ENCODE data around the gene SOX6.

SOX6 gene

GRCh38 chr11:15985127-15985859, 371.1 kb downstream of the SOX6 start:
- Histone ChIP-seq H3F3A (ENCODE audit: low read depth) (no peaks in the 10 kb centered on the region), H3K4me3 (ENCODE audit: low read length, poor library complexity, severe bottlenecking) (no peak overlapping the region)

DNA sequence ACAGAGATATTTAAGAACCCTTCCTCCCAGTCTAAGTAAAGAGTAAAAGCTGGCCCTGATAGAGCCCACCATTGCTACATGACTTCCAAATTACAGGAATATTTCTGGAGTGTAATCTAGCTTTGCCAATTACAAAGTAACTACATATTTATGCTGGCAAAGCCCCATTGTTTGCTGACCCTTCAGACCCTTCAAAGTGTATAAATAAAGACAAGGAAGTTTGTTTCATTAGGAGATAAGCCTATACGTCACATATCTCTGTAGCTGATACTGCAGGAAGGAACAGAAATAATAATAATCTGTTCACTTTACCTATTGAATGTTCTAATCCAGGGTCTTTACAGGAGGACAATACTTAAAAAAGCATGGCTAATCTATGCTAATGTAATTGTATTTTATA, 375.1 kb downstream of the SOX6 start:
- no peak for TF ChIP-seq CTCF (conservative IDR thresholded peaks at IDR 0.05; ENCODE audit: low read length)
- no peak for TF ChIP-seq EZH2phosphoT487 (IDR thresholded peaks at IDR 0.05; ENCODE audit: borderline replicate concordance)
- H3K4me3 ChIP-seq (ENCODE audit: low read length, poor library complexity, severe bottlenecking): no peak overlapping the region

More at GRCh38 chr11:15985127-15985859, 371.1 kb downstream of the SOX6 start:
- H3K4me2 ChIP-seq (ENCODE audit: low read depth, low read length, poor library complexity, severe bottlenecking): no peak overlapping the region
- no peaks in the 10 kb centered on the region for H3K27me3 ChIP-seq (ENCODE audit: insufficient read depth, low read length, poor library complexity, severe bottlenecking)
- H3K4me1 ChIP-seq (ENCODE audit: insufficient read depth, low read length, poor library complexity, severe bottlenecking): no peaks in the 10 kb centered on the region
- H3K79me2 ChIP-seq (ENCODE audit: insufficient read depth, low read length): no peaks in the 10 kb centered on the region
- H2AFZ ChIP-seq (ENCODE audit: low read length): no peak overlapping the region
- TF ChIP-seq CTCF (conservative IDR thresholded peaks at IDR 0.05; ENCODE audit: low read length) (no peak), EZH2phosphoT487 (IDR thresholded peaks at IDR 0.05; ENCODE audit: borderline replicate concordance) (no peak)
- no peaks in the 10 kb centered on the region for H3K36me3 ChIP-seq (ENCODE audit: insufficient read depth, low read length)
- H3K9me3 ChIP-seq (ENCODE audit: insufficient read depth, low read depth, low read length): no peaks in the 10 kb centered on the region
- H3K9me2 ChIP-seq (replicated peaks; ENCODE audit: low read depth, low read length): no peaks in the 10 kb centered on the region
- H4K20me1 ChIP-seq (ENCODE audit: insufficient read depth, low read length, poor library complexity, severe bottlenecking): no peaks in the 10 kb centered on the region
- no peak overlapping the region for H3K9ac ChIP-seq (ENCODE audit: low read depth, low read length, poor library complexity, severe bottlenecking)

DNA sequence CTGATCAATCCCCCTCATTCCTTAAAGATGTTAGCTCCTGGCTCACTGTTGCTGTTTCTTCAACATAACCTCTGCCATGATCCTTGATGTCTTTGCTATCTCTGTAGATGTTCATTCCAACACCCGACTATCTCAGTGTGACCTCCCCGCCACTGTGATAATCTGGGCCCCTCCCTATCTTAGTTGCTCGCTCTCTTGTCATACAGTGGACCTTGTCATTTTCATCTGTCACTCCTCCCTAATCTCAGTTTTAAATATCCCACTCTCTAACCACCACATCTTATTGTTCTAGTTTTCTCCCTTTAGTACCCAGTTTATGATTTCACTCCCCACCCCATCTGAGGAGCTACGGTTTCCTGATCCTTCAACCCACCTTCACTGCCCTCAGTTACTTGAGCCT, 379.2 kb downstream of the SOX6 start:
- H2AFZ ChIP-seq (ENCODE audit: low read length): no peak overlapping the region
- H3K4me2 ChIP-seq (ENCODE audit: low read depth, low read length, poor library complexity, severe bottlenecking): no peak overlapping the region
- no peaks in the 10 kb centered on the region for H4K20me1 ChIP-seq (ENCODE audit: insufficient read depth, low read length, poor library complexity, severe bottlenecking)
- no peaks in the 10 kb centered on the region for H3F3A ChIP-seq (ENCODE audit: low read depth)
- no peaks in the 10 kb centered on the region for H3K9me2 ChIP-seq (replicated peaks; ENCODE audit: low read depth, low read length)
- no peaks in the 10 kb centered on the region for H3K9me3 ChIP-seq (ENCODE audit: insufficient read depth, low read depth, low read length)
- H3K79me2 ChIP-seq (ENCODE audit: insufficient read depth, low read length): no peaks in the 10 kb centered on the region
- H3K9ac ChIP-seq (ENCODE audit: low read depth, low read length, poor library complexity, severe bottlenecking): no peak overlapping the region
- no peak overlapping the region for H3K4me3 ChIP-seq (ENCODE audit: low read length, poor library complexity, severe bottlenecking)
- H3K36me3 ChIP-seq (ENCODE audit: insufficient read depth, low read length): no peaks in the 10 kb centered on the region
- H3K4me1 ChIP-seq (ENCODE audit: insufficient read depth, low read length, poor library complexity, severe bottlenecking): no peaks in the 10 kb centered on the region
- no peaks in the 10 kb centered on the region for H3K27me3 ChIP-seq (ENCODE audit: insufficient read depth, low read length, poor library complexity, severe bottlenecking)
- no peak for TF ChIP-seq EZH2phosphoT487 (IDR thresholded peaks at IDR 0.05; ENCODE audit: borderline replicate concordance)
- no peak for TF ChIP-seq CTCF (conservative IDR thresholded peaks at IDR 0.05; ENCODE audit: low read length)

More for the DNA sequence above, 375.1 kb downstream of the SOX6 start:
- H3F3A ChIP-seq (ENCODE audit: low read depth): no peaks in the 10 kb centered on the region
- no peak overlapping the region for H2AFZ ChIP-seq (ENCODE audit: low read length)
- no peaks in the 10 kb centered on the region for H3K27me3 ChIP-seq (ENCODE audit: insufficient read depth, low read length, poor library complexity, severe bottlenecking)
- no peaks in the 10 kb centered on the region for H3K9me2 ChIP-seq (replicated peaks; ENCODE audit: low read depth, low read length)
- H3K9ac ChIP-seq (ENCODE audit: low read depth, low read length, poor library complexity, severe bottlenecking): no peak overlapping the region
- no peaks in the 10 kb centered on the region for H3K4me1 ChIP-seq (ENCODE audit: insufficient read depth, low read length, poor library complexity, severe bottlenecking)
- no peaks in the 10 kb centered on the region for H3K9me3 ChIP-seq (ENCODE audit: insufficient read depth, low read depth, low read length)
- no peaks in the 10 kb centered on the region for H4K20me1 ChIP-seq (ENCODE audit: insufficient read depth, low read length, poor library complexity, severe bottlenecking)
- H3K4me2 ChIP-seq (ENCODE audit: low read depth, low read length, poor library complexity, severe bottlenecking): no peak overlapping the region
- no peaks in the 10 kb centered on the region for H3K79me2 ChIP-seq (ENCODE audit: insufficient read depth, low read length)
- no peaks in the 10 kb centered on the region for H3K36me3 ChIP-seq (ENCODE audit: insufficient read depth, low read length)

Data from Loucy (cell line).